Epithelial cell of proximal tubule (primary cell): Measurements from ENCODE around the gene PDGFA. TPM values are rescaled to one million over a fixed set of nuclear protein-coding genes. Genes with fewer than 3 reads are reported as not detected.

Experiments
- DNase-seq: peaks from one replicate; pipeline ENCODE4 v3.0.0-alpha.2; 2011; ENCODE audit warnings: low read depth
- H3K4me3 ChIP-seq: 2 replicates; pipeline ENCODE4 v1.5.1; 2011; ENCODE audit warnings: low read depth, mild to moderate bottlenecking, low read length
- total RNA-seq: library from RNA; depleted of rRNA; stranded (reverse); fragments of >200 nt; gene quantifications from 2 replicates; pipeline ENCODE4 v1.2.3, GENCODE V29; 2015
- TF ChIP-seq, protein P1 (sequence below): conservative IDR thresholded peaks from 2 replicates; pipeline ENCODE4 v1.5.1; 2012; ENCODE audit warnings: low read depth, mild to moderate bottlenecking, low read length

PDGFA gene
- total RNA-seq, 1 donor from 2014 or later, result 27.3 TPM

DNA sequence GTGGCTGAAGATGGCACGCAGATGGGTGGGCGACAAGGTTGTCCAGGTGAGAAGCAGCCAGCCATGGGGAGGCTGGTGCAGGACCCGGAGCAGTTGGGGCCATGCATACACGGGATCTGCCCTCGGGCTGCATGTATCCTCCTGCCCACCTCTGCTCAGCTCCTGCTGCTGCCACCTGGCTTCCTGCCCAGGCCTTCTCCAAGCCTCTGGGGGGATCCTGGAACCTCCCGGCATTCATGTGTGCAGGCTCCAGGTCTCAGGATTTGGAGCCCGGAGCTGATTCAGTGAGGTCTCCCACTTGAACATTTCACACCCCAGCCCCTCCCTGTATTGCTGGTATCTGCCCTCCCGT is 27.0 kb downstream of the PDGFA start:
- TF ChIP-seq, protein P1, sequence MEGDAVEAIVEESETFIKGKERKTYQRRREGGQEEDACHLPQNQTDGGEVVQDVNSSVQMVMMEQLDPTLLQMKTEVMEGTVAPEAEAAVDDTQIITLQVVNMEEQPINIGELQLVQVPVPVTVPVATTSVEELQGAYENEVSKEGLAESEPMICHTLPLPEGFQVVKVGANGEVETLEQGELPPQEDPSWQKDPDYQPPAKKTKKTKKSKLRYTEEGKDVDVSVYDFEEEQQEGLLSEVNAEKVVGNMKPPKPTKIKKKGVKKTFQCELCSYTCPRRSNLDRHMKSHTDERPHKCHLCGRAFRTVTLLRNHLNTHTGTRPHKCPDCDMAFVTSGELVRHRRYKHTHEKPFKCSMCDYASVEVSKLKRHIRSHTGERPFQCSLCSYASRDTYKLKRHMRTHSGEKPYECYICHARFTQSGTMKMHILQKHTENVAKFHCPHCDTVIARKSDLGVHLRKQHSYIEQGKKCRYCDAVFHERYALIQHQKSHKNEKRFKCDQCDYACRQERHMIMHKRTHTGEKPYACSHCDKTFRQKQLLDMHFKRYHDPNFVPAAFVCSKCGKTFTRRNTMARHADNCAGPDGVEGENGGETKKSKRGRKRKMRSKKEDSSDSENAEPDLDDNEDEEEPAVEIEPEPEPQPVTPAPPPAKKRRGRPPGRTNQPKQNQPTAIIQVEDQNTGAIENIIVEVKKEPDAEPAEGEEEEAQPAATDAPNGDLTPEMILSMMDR, result no peak
- no peak for DNase-seq
- H3K4me3 ChIP-seq, result no peak overlapping the region

DNA sequence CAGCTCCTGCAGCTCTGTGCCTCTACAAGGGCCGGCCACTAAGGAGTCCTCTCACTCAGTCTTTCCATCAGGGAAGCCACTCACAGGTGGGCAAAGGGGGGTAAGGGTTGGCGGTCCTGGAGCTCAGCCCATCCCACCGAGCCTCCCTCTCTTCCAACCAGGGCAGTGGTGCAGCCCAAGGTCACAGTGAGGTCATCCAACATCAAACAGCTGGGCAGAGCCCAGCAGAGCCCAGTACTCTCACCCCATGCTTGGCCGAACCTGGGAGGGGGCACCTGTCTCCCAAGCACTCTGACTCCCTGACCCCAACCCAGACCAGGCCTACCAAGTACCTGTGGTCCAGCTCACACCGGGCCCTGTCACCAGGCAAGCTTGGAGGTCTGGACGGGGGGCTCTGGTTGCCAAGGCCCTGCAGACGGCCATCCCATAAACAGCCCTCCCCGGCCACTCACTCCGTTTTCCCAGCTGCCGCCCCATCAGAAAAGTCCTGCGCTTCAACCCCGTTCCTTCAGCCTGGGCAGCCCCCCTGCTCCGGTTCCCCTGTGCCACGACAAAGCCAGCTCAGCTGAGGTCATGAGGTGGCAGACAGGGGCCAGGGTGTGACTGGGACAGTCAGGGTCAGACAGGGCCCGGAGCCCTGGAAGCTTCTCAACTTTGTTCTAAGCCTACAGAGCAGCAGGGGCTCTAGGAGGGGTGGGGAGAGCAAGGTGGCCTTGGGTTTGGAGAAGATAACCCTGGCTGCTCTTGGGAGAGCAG is 27.5 kb downstream of the PDGFA start:
- no peak for DNase-seq
- no peak overlapping the region for H3K4me3 ChIP-seq
- TF ChIP-seq, protein P1, result no peak

DNA sequence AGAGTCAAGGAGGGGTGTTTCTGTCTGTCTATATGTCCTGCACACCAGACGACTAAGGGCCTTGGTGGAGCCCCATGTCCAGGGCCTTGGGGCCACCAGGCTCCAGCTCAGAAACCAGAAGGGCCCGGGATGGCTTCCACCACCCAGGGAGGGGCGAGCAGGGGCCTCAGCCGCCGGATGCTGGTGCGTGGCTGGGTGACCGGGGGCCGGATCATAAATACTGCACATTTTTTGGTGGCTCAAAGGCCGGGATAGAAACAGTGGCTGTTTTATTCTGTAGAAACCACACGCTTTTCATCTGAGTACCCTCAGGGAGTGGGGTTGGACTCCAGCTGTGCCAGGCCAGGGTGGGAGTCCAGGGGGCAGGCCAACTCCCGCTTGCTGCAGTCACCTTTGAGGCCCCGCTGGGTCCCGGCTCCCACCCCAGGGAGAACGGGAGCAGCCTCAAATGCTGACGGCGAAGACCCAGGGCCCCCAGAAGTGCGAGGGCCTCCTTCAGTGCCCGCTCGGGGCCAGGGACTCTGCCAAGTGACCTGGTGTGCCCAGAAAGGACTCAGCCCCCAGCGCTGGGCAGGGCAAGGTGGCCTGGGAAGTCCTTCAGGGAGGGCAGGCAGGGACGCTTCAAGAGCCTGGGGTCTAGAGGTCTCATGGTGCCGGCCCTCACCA is 28.2 kb downstream of the PDGFA start:
- no peak for DNase-seq
- no peak overlapping the region for H3K4me3 ChIP-seq

GRCh38 chr7:490461-491291 is 29.0 kb downstream of the PDGFA start:
- DNase-seq, result no peak
- H3K4me3 ChIP-seq, result no peak overlapping the region
- TF ChIP-seq, protein P1, result no peak

More for the DNA sequence above, 28.2 kb downstream of the PDGFA start:
- TF ChIP-seq, protein P1, result no peak

DNA sequence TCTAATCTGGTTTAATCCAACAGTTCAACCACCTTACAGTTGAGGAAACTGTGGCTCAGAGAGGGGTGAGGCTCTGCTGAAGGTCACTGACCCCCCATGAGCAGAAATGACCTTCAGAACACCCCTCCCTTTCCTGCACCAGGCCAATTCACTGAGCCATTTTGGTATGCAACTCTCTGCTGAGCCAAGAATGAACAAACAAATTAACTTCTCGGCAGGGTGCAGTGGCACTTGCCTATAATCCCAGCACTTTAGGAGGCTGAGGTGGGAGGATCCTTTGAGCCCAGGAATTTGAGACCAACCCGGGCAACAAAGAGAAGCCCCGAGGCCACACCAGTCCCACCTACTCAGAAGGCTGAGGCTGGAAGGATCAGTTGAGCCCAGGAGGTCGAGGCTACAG is 29.8 kb downstream of the PDGFA start:
- DNase-seq, result no peak
- H3K4me3 ChIP-seq, result no peak overlapping the region
- TF ChIP-seq, protein P1, result no peak

GRCh38 chr7:486216-486743 is 33.4 kb downstream of the PDGFA start:
- TF ChIP-seq, protein P1, result no peak
- H3K4me3 ChIP-seq, result no peak overlapping the region
- no peak for DNase-seq
